ENCODE results near the gene SLCO3A1. TPM values are rescaled to one million over a fixed set of nuclear protein-coding genes. Genes with fewer than 3 reads are reported as not detected.

Gene SLCO3A1
- total RNA-seq (2014; rRNA removed; shearing (Covaris generic)) = 3.6 and 3.7 TPM in 2 replicates

GRCh38 chr15:91853511-91853947, at the start of gene SLCO3A1:
SLCO3A1 (plus strand) TSS chr15:91853708.

